GM18861 (cell line): ENCODE data around the gene TSPAN1.
A peak's percentile ranks its signal among the peaks of the same experiment; 100 is the strongest.

Source experiments
- ATAC-seq: cut with Tn5 transposase; IDR thresholded peaks from one replicate; pipeline ENCODE4 v1.9.1; 2021; ENCODE audit not compliant: unreplicated experiment

The TSPAN1 gene

GRCh38 chr1:46174448-46175231, at the start of gene TSPAN1:
Gene TSPAN1, plus strand, starts transcription at chr1:46175087. Its CDS starts 6,021 bp downstream, at chr1:46181108.
- ATAC-seq, result no peak

- ATAC-seq, result no peak
Measured at GRCh38 chr1:46128344-46128743, 46.5 kb upstream of the TSPAN1 start.

- no peak for ATAC-seq
Measured at GRCh38 chr1:46130121-46130520, 44.8 kb upstream of the TSPAN1 start.

- ATAC-seq, result no peak
Measured at GRCh38 chr1:46130606-46131005, 44.3 kb upstream of the TSPAN1 start.

- ATAC-seq, result no peak
Measured at GRCh38 chr1:46131093-46131492, 43.8 kb upstream of the TSPAN1 start.

GRCh38 chr1:46131712-46132528, 43.0 kb upstream of the TSPAN1 start:
- ATAC-seq, result no peak

GRCh38 chr1:46132529-46133180, 42.2 kb upstream of the TSPAN1 start, which contains the start of gene PIK3R3:
Gene PIK3R3, minus strand, starts transcription at chr1:46132629. Its CDS starts 677 bp downstream, at chr1:46131952.
- peak; percentile 77 for ATAC-seq

- ATAC-seq, result peak; percentile 34
Measured at GRCh38 chr1:46133181-46133658, 41.7 kb upstream of the TSPAN1 start.

- ATAC-seq, result no peak
Measured at GRCh38 chr1:46133781-46134350, 41.0 kb upstream of the TSPAN1 start.

GRCh38 chr1:46134660-46135331, 40.1 kb upstream of the TSPAN1 start:
- no peak for ATAC-seq

- no peak for ATAC-seq
Measured at GRCh38 chr1:46136711-46137110, 38.2 kb upstream of the TSPAN1 start.

- ATAC-seq, result no peak
Measured at GRCh38 chr1:46137916-46138315, 37.0 kb upstream of the TSPAN1 start.

GRCh38 chr1:46148318-46148717, 26.6 kb upstream of the TSPAN1 start:
- no peak for ATAC-seq

GRCh38 chr1:46150085-46150484, 24.8 kb upstream of the TSPAN1 start:
- ATAC-seq, result no peak

GRCh38 chr1:46152016-46152415, 22.9 kb upstream of the TSPAN1 start:
- no peak for ATAC-seq

GRCh38 chr1:46153228-46153627, 21.7 kb upstream of the TSPAN1 start:
- no peak for ATAC-seq

GRCh38 chr1:46153732-46154131, 21.2 kb upstream of the TSPAN1 start:
- ATAC-seq, result no peak

GRCh38 chr1:46157916-46158311, 17.0 kb upstream of the TSPAN1 start:
- no peak for ATAC-seq

- peak; percentile 87 for ATAC-seq
Measured at GRCh38 chr1:46158312-46159281, 16.3 kb upstream of the TSPAN1 start.
